K562 (cell line): ENCODE results near the gene ZNF891. TPM values are rescaled to one million over a fixed set of nuclear protein-coding genes. Genes with fewer than 3 reads are reported as not detected.

Experiments
- BCL6 ChIP-seq: fragments of 250-450 bp; sonication (Bioruptor Pico); IDR thresholded peaks from 2 replicates; pipeline ENCODE4 v1.4.0; 2020
- CBX1 ChIP-seq: sonication (generic); IDR thresholded peaks from 2 replicates; pipeline ENCODE4 v1.6.1; 2016; ENCODE audit warnings: antibody characterized with exemption, low read depth, mild to moderate bottlenecking
- DACH1 ChIP-seq: fragments of 450-650 bp; IDR thresholded peaks from 2 replicates; pipeline ENCODE4 v1.6.1; 2018; ENCODE audit not compliant: partially characterized antibody
- ELK1 ChIP-seq: sonication (generic); formaldehyde crosslinking; IDR thresholded peaks from 2 replicates; pipeline ENCODE4 v1.8.1; 2022; ENCODE audit warnings: missing genetic modification reagents
- FOXO4 ChIP-seq: fragments of 450-650 bp; formaldehyde crosslinking; IDR thresholded peaks from 2 replicates; pipeline ENCODE4 v1.4.0; 2020; ENCODE audit warnings: mild to moderate bottlenecking, moderate library complexity
- IRF1 ChIP-seq: sonication (generic); formaldehyde crosslinking; IDR thresholded peaks from 2 replicates; pipeline ENCODE4 v1.8.0; 2022; ENCODE audit warnings: missing genetic modification reagents, mild to moderate bottlenecking, borderline replicate concordance
- KLF1 ChIP-seq: fragments of 450-650 bp; IDR thresholded peaks from 2 replicates; pipeline ENCODE4 v1.6.1; 2016; ENCODE audit warnings: missing genetic modification characterization, missing compliant biosample characterization
- MXD1 ChIP-seq: fragments of 250-450 bp; sonication (Bioruptor Pico); IDR thresholded peaks from 2 replicates; pipeline ENCODE4 v1.8.0; 2021; ENCODE audit warnings: borderline replicate concordance, mild to moderate bottlenecking, moderate library complexity; ENCODE audit not compliant: poor library complexity, severe bottlenecking
- RUNX1 ChIP-seq: sonication (generic); IDR thresholded peaks from 2 replicates; pipeline ENCODE4 v1.6.1; 2016; ENCODE audit warnings: antibody characterized with exemption, low read depth
- SIRT6 ChIP-seq: IDR thresholded peaks from one replicate; pipeline ENCODE4 v1.6.1; 2012; ENCODE audit warnings: low read depth, mild to moderate bottlenecking, control low read depth, inconsistent platforms, low read length, moderate library complexity
- SMAD1 ChIP-seq: fragments of 150-350 bp; IDR thresholded peaks from 2 replicates; pipeline ENCODE4 v1.6.1; 2014; ENCODE audit warnings: low read length, low read depth; ENCODE audit not compliant: partially characterized antibody
- ZBTB40 ChIP-seq, 2 experiments: fragments of 450-650 bp in 1 of 2; sonication (generic) in 1 of 2; formaldehyde crosslinking in 1 of 2; IDR thresholded peaks; 2 replicates each; pipeline versions ENCODE4 v1.7.1 to v1.9.0; 2016 to 2022; ENCODE audit warnings: inconsistent platforms in 1 of 2, mild to moderate bottlenecking in 1 of 2, missing genetic modification reagents in 1 of 2
- ZNF12 ChIP-seq: sonication (generic); formaldehyde crosslinking; IDR thresholded peaks from 2 replicates; pipeline ENCODE4 v1.4.0; 2020; ENCODE audit warnings: mild to moderate bottlenecking, missing genetic modification reagents
- polyA plus RNA-seq, 8 experiments: library from polyadenylated mRNA; depleted of rRNA in 4 of 8; stranded (reverse) in 5 of 8; unstranded in 3 of 8; fragments of >200 nt; fragmentation: Nextera tagmentation in 2 of 8; fragmentation: Illumina TruSeq in 1 of 8; extraction: Ambion mirVana in 2 of 8; extraction: Trizol in 1 of 8; gene quantifications; 2 replicates each; pipeline versions ENCODE4 v1.2.1 to v1.2.3, GENCODE V29; 2011 to 2014; ENCODE audit warnings: inconsistent platforms in 1 of 8, missing spikeins in 1 of 8
- total RNA-seq, 7 experiments: library from RNA; depleted of rRNA in 6 of 7; stranded (reverse); fragments of >200 nt in 6 of 7; fragmentation: Illumina TruSeq in 2 of 7; extraction: Trizol in 2 of 7; gene quantifications; 2 replicates each; pipeline versions ENCODE4 v1.2.1 to v1.2.3, GENCODE V29; 2011 to 2021; ENCODE audit warnings: low replicate concordance in 1 of 7

ZNF891 gene
- total and polyA plus RNA-seq, 9 of the 15 experiments (the other 6 are each of a cell fraction or from before 2014, with no cell fraction given): 0.41 to 2.0 (median 1.3) TPM

GRCh38 chr12:133130038-133130807 is at the start of gene ZNF891, which contains the start of gene ZNF10 (continued):
- TF ChIP-seq ZBTB40 (IDR thresholded peaks at IDR 0.05): no peak
- no peak for TF ChIP-seq ZBTB40 (CRISPR knock-in tag; IDR thresholded peaks at IDR 0.05)
- no peak for TF ChIP-seq SMAD1
- no peak for TF ChIP-seq MXD1 (CRISPR knock-in tag)
- no peak for TF ChIP-seq SIRT6
- TF ChIP-seq KLF1 (tag): peak; percentile 68; the same call in 1 of the 2 replicates
- TF ChIP-seq IRF1 (CRISPR knock-in tag): no peak
- TF ChIP-seq ZNF12 (CRISPR knock-in tag): peak; percentile 46; the same call in 1 of the 2 replicates
- no peak for TF ChIP-seq BCL6 (CRISPR knock-in tag)
- TF ChIP-seq ELK1 (CRISPR knock-in tag): no peak
- peak; percentile 82; the same call in 1 of the 2 replicates for TF ChIP-seq CBX1
- TF ChIP-seq FOXO4 (CRISPR knock-in tag): 0 out of 2 replicates have a peak, but pooled peaks have one; percentile 10
- TF ChIP-seq RUNX1: no peak
- TF ChIP-seq DACH1: no peak
